ENCODE measurements around the gene SLC5A9.

- TF ChIP-seq CTCF (IDR thresholded peaks at IDR 0.05): no peak
- no peak for TF ChIP-seq POLR2AphosphoS5 (IDR thresholded peaks at IDR 0.05; ENCODE audit: insufficient read depth in 1 of 2, low read depth in 1 of 2)
Measured at GRCh38 chr1:48221657-48222056, 859 bp upstream of the SLC5A9 start.
